GM18517 (cell line): Measurements from ENCODE around the gene PRKACB.
"Not testable (repeated sequence)": the region's sequence is repeated elsewhere in the genome, so short reads cannot be mapped to it uniquely, and the experiment has no call there.

Experiments
- ATAC-seq: cut with Tn5 transposase; IDR thresholded peaks from one replicate; pipeline ENCODE4 v1.9.1; 2021; ENCODE audit warnings: mild to moderate bottlenecking, moderate library complexity; ENCODE audit not compliant: unreplicated experiment

PRKACB gene

GRCh38 chr1:84214115-84214956 lies 70.3 kb downstream of the PRKACB start:
- ATAC-seq: no peak

- no peak for ATAC-seq
These were observed 73.2 kb downstream of the PRKACB start for GRCh38 chr1:84217239-84217638.

- no peak for ATAC-seq
These were observed 79.8 kb downstream of the PRKACB start for GRCh38 chr1:84223751-84224432.

DNA sequence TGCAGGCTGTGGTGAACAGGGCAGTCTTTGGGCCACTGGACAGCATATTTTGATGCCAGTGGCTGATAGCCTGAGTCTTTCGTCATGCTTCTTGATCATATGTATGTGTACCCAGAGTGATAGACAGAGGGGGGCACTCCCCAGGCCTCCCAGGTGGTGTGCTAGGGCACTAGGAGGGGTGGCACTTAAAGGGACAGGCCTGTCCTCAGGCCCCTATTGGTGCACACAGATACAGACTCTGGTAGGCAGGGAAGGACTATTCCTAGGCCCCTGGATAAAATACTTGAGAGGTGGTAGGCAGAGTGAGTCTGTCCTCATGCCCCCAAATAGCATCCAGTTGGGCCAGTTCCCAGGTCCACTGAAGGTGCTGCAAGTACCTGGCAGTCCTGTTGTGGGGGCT lies 80.8 kb downstream of the PRKACB start:
- ATAC-seq: no peak

GRCh38 chr1:84225646-84226045 lies 81.6 kb downstream of the PRKACB start:
- no peak for ATAC-seq

GRCh38 chr1:84232676-84233075 lies 88.6 kb downstream of the PRKACB start:
- ATAC-seq: not testable (repeated sequence)

DNA sequence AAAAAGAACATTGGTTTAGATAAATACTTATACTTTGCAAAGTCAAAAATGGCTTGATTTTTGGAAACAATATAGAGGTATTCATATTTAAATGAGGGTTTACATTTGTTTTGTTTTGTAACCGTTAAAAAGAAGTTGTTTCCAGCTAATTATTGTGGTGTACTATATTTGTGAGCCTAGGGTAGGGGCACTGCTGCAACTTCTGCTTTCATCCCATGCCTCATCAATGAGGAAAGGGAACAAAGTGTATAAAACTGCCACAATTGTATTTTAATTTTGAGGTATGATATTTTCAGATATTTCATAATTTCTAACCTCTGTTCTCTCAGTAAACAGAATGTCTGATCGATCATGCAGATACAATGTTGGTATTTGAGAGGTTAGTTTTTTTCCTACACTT lies 92.2 kb downstream of the PRKACB start:
- no peak for ATAC-seq

DNA sequence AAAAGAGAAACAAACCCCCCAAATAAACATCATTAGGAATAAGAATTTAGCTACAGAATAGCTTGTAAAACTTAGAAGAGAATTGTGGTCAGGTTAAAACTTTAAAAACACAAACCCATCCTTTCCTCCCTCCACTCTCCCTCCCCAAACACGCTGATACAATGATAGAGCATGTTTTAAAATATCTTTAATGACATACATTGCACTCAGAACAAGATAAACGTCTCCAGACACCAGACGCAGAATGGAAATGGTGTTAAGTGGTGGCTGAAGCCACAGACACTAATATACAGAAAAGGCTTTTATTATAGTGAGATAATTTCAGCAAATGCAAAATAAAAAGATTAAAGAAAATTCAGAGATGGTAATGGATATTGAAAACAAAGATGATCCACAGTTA lies 98.6 kb downstream of the PRKACB start:
- no peak for ATAC-seq

DNA sequence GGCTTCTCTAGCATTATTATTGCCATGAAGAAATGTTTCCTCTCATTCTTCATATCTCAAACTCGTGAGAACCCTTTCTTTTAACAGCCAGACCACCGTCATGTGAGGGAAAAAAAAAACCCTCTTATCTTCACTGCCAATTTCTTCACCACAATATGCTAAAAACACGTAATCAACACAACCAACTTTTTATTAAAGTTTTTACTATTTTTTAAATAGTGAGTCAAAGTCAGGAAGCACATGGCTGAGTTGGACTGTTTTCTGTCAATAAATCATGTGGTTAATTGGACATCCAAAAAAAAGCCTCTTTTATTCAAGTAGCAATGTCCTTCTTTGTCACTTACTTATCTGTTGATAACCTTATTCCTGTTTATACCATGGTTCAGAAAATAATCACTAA lies 101.5 kb downstream of the PRKACB start:
- ATAC-seq: no peak

DNA sequence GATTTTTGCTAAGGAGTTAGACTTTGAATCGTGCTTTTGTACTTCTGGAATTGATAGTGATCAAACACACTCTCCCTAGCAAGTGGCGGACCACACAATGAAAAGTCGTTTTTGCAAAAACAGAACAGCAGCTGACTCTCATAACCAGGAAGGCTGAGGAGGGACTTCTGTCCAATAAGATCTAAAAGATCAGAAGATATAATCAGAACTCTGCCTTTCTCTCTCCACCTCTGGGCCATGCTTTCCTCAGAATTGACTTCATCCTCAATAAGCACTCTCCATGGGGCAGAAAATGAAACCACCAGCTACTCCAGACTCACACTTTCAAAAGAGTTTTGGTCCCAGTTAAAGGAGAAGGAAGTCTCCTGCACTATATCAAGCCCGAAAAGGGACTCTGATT lies 102.1 kb downstream of the PRKACB start:
- no peak for ATAC-seq

DNA sequence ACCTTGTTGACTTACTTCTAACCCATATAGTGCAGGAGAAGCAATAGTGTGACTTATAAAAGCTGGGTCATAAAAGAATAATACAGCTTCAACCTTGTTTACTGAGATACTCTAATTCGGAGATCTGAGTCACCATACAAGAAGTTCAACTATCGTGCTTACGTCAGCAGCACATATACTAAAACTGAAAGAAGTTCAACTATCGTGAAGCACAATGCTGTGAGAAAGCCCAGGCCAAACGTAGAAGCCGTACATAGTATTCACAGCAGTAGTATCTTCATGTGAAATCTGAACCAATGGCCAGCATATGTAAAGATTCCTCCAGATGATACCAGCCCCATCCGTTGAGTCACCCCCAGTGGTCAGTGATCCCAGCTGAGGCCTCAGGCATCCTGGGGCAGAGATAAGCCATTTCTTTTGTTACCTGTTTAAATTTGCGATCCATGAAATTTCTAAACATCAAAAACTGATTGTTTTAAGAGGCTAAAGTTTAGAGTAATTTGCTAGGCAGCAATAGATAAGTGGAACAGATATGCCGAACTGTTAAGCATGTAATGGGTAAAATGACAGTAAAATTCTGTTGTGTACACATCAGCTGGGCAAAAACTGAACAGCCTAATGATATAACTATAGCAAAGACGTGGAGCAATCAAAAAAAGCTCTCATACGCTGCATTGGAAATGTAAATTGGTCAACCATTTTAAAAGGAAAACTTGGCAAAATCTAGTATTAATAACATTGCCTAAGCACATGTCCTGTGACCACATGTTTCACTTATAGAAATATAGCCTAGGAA lies 103.6 kb downstream of the PRKACB start:
- ATAC-seq: no peak

- no peak for ATAC-seq
These were observed 106.6 kb downstream of the PRKACB start for GRCh38 chr1:84250668-84251067.

DNA sequence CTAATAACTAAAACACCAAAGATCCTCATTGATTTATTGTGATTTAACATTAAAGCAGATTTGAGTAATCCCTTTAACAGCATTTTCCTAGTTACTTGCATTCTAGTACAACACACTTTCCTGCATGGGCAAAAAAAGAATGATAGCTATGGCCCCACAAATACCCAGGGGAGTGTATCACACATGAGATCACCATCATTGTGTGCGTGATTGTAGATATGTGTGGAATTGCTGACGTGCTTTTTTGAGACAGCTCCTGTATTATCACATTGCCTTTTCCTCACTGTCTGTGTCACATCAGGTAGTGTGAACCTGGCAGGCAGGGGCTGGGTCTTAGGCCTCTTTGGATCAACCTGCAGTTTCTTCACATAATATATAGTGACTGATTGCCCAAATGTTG lies 109.0 kb downstream of the PRKACB start:
- ATAC-seq: no peak

DNA sequence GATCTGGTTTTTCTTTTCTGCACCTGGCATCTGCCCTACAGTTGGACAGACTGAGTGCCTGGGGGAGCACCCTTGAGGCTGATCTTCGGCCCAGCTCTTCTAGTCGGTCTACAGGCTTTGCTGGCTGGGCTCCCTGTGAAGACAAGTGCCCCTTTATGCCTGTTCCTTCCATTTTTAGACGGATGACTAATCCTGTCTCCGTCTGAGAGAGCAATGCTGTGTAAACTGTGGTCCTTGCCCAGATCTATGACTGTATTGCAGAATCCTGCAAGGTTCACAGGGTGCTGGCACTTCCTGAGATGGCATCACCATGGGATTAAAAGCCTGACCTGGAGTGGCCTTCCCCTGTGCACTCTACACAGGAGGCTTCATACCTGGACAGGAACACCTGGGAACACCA lies 109.8 kb downstream of the PRKACB start:
- no peak for ATAC-seq

DNA sequence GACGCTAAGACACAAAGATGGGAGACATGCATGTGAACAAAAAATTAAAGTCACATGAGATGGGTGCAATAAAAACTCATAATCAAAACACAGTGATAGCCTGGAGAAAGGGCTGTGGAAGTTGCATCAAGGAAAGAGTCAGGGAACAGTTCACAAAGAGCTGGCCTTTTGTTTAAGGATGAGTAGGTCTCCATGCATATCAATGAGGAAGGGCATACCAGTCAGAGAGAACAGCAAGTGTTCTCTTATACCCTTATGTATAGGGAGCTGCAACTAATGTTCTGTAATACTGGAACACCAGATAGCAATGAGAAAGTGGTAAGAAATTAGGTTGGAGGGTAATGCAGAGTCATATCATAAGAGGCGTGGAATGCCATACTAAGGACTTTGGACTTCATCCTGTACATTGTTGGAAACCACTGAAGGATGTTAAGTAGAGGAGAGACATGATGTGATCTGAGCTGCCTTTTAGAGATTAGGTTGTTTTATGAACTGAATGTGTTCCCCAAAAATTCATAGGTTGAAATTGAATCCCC lies 110.7 kb downstream of the PRKACB start:
- ATAC-seq: no peak

- no peak for ATAC-seq
These were observed 111.5 kb downstream of the PRKACB start for GRCh38 chr1:84255582-84255981.

DNA sequence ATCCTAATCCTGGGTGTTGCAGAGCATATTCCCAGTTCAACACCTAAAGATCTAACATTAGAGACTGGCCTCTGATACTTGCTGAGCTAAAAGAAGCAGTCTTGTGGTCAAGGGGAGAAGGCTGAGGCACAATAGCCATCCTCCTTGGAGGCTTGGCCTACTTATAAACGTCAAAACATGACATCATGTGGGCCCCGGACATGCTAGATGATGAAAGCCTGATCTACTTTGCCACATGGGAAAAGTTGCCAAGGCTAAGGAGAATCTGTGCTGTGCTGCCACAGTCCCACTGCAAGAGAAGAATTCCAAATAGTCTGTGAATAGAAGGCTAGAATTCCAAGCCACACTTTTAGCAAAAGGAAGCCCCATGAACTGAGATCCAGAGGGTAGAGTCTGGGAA lies 113.5 kb downstream of the PRKACB start:
- ATAC-seq: no peak

DNA sequence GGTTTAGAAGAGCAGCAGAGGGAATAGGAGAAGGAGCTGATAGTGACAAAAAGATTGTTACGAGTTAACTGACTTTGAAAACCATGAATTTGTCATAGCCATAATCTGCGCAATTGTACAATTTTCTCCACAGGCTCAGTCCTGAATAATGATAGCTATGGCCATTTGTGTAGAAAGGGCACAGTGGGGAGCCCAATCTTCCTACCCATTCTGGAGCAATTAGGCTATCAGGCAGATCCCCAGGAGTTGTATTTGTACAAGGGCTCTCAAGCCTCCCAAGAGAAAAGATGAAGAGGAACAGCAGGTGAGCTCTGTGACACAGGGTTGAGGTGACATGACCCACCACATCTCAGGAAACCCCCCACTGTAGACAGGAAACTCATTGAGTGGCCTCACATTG lies 115.3 kb downstream of the PRKACB start:
- ATAC-seq: no peak

DNA sequence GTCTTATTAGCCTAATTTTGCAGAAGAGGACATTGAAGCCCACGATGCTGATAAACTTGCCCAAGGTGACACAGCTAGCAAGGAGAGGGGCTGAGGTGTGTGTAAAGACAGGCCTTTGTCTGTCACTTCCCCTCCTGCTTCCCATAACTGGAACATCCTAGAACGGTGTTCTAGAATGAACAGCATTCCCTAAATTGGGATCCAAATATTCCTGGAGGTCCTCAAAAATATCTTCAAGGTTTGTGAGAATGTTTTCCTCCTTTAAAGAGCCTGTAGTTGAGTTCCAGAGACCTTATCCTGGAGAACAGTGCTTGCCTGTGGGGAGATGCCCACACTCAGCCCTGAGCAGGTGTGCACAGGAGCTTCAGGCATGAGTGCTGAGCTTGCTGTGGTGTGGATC lies 115.9 kb downstream of the PRKACB start:
- no peak for ATAC-seq

- ATAC-seq: no peak
These were observed 116.9 kb downstream of the PRKACB start for GRCh38 chr1:84260852-84261518.

- no peak for ATAC-seq
These were observed 120.9 kb downstream of the PRKACB start for GRCh38 chr1:84264961-84265360.
